Measurements from ENCODE around the gene ZBTB43.

DNA sequence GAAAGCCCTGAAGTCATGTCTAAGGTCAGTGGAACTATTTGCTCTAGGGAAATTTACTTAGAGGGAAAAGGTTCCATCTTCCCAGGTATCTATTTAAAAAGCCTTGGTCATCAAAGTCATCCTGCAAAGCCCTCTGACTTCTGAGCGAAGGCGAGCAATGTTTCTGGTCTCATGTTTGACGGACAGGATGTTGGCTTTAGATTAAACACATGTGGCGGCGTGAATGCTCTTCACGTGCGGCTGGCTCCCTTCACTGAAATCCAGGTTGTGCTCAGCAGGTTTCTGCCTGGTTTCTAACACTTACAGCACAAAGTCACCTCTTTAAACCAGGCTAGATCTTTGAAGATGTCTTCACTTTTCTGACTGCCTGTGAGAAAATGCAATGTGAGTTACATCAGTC is 49.9 kb downstream of the ZBTB43 start:
- TF ChIP-seq EZH2phosphoT487 (IDR thresholded peaks at IDR 0.05; ENCODE audit: unreplicated experiment), result no peak
- TF ChIP-seq, protein P1, sequence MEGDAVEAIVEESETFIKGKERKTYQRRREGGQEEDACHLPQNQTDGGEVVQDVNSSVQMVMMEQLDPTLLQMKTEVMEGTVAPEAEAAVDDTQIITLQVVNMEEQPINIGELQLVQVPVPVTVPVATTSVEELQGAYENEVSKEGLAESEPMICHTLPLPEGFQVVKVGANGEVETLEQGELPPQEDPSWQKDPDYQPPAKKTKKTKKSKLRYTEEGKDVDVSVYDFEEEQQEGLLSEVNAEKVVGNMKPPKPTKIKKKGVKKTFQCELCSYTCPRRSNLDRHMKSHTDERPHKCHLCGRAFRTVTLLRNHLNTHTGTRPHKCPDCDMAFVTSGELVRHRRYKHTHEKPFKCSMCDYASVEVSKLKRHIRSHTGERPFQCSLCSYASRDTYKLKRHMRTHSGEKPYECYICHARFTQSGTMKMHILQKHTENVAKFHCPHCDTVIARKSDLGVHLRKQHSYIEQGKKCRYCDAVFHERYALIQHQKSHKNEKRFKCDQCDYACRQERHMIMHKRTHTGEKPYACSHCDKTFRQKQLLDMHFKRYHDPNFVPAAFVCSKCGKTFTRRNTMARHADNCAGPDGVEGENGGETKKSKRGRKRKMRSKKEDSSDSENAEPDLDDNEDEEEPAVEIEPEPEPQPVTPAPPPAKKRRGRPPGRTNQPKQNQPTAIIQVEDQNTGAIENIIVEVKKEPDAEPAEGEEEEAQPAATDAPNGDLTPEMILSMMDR (conservative IDR thresholded peaks at IDR 0.05; ENCODE audit: low read depth in 2 of 2), result no peak
- no peak for TF ChIP-seq POLR2AphosphoS5 (IDR thresholded peaks at IDR 0.05; ENCODE audit: low read depth)
- no peak for TF ChIP-seq EZH2 (IDR thresholded peaks at IDR 0.05; ENCODE audit: low read depth, unreplicated experiment)

All from GM23338 (cell line).